ENCODE measurements around the gene CDKN2B-AS1.

CDKN2B-AS1 gene

DNA sequence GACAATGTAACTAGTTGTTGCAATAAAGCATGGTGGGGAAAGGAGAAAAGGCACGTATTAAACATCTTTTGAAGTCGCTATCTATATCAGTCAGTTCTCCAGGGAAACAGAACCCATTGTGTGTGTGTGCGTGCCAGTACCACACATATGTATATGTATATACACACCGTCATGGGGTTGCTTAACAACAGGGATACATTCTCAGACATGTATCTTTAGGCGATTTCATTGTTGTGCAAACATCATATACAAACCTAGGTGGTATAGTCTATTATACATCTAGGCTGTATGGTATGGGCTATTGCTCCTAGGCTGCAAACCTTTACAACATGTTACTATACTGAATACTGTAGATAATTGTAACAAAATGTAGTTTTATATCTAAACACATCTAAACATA, 2.3 kb downstream of the CDKN2B-AS1 start:
- DNase-seq (ENCODE audit: low read depth in 2 of 2): no peak
- no peak overlapping the region for H3K4me3 ChIP-seq (replicated peaks in 1 of 2; ENCODE audit: low read depth in 2 of 2, low read length in 2 of 2)
- TF ChIP-seq, protein P1, sequence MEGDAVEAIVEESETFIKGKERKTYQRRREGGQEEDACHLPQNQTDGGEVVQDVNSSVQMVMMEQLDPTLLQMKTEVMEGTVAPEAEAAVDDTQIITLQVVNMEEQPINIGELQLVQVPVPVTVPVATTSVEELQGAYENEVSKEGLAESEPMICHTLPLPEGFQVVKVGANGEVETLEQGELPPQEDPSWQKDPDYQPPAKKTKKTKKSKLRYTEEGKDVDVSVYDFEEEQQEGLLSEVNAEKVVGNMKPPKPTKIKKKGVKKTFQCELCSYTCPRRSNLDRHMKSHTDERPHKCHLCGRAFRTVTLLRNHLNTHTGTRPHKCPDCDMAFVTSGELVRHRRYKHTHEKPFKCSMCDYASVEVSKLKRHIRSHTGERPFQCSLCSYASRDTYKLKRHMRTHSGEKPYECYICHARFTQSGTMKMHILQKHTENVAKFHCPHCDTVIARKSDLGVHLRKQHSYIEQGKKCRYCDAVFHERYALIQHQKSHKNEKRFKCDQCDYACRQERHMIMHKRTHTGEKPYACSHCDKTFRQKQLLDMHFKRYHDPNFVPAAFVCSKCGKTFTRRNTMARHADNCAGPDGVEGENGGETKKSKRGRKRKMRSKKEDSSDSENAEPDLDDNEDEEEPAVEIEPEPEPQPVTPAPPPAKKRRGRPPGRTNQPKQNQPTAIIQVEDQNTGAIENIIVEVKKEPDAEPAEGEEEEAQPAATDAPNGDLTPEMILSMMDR (IDR thresholded peaks at IDR 0.05; ENCODE audit: low read depth, low read length): no peak

DNA sequence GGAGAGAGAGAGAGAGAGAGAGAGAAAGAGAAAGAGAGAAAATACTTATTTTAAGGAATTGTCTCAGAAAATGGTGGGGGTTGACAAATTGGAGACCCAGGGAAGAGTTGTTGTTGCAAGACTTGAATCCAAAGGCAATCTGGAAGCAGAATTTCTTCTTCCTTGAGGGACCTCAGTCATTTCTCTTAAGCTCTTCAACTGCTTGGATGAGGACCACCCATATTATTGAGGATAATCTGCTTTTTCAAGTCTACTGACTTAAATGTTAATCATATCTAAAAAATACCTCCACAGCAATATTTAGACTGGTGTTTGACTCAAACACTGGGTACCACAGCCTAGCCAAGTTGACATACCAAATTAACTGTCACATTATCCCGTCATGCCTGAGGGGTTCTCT, 2.9 kb downstream of the CDKN2B-AS1 start:
- TF ChIP-seq, protein P1 (IDR thresholded peaks at IDR 0.05; ENCODE audit: low read depth, low read length): no peak
- H3K4me3 ChIP-seq (replicated peaks in 1 of 2; ENCODE audit: low read depth in 2 of 2, low read length in 2 of 2): no peak overlapping the region
- DNase-seq (ENCODE audit: low read depth in 2 of 2): no peak

DNA sequence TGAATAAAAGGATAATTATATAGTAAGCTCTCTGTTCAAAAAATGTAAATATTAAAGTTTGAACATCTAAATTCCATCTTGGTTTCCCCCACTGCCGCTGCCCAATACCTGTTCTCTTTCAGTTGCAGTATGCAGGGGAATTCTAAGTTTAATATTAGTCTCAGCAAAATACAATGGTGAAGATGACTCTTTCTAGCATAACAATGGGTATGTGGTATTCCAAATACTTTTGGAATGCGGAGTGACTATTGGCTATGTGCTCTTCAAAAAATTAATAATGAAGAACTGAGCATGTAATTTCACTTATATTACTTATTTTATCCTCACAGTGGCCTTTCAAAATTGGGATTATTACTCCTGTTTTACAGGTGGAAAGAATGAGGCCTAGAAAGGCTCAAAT, 3.4 kb downstream of the CDKN2B-AS1 start:
- TF ChIP-seq, protein P1 (IDR thresholded peaks at IDR 0.05; ENCODE audit: low read depth, low read length): no peak
- no peak overlapping the region for H3K4me3 ChIP-seq (replicated peaks in 1 of 2; ENCODE audit: low read depth in 2 of 2, low read length in 2 of 2)
- DNase-seq (ENCODE audit: low read depth in 2 of 2): peak in 1 of 2 donors; percentile 61

DNA sequence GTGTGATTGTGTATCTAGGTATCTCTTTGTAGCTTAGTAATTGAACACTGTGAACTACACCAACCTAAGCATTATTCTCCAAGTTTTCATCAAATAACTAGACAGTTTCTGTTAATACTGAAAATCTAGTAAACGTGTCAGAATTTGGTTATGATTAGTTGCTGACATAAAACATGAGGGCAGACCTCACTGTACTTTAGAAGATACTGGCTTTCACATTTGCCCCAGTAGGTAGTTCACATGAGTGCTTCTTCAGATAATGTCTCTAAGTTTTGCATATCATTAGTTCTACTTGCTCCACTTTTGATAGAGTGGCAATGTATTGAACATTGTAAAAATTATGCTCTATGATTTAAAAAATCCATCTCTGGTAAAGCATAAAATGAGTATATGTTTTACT, 7.4 kb downstream of the CDKN2B-AS1 start:
- H3K4me3 ChIP-seq (replicated peaks in 1 of 2; ENCODE audit: low read depth in 2 of 2, low read length in 2 of 2): no peak overlapping the region
- DNase-seq (ENCODE audit: low read depth in 2 of 2): no peak
- TF ChIP-seq, protein P1 (IDR thresholded peaks at IDR 0.05; ENCODE audit: low read depth, low read length): no peak

DNA sequence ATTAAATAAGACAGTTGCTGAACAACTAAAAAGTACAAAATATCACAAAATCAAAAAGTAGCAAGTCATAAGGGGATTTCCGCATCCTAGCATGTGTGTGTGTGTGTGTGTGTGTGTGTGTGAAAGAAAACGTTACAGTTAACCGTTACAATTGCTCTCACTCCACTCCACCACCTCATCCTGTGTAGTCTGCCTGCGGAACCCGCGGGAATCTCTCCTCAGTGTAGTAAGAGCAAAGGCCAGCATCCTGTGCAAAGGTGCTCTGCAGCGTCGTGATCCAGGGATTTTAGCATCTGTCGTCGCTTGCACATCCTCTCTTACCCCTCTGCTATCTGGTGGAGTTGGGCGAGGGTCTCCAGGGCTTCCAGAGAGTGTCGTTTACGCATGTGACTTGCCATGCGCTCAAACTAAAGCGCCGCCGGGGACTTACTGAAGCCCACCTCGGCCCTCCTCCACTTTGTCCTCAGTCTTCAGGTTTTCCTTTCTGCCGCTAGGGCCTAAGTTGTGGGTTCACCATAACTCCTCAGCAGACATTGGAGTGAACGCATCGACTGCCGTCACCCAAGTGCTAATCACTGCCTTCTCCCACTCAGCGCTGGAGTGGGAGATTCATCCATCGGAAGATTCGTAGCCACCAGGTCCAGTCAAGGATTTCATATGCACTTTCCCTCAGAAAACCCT, 10.6 kb downstream of the CDKN2B-AS1 start:
- H3K4me3 ChIP-seq (replicated peaks in 1 of 2; ENCODE audit: low read depth in 2 of 2, low read length in 2 of 2): peak overlapping the region in 1 of 2 donors; percentile 3
- TF ChIP-seq, protein P1 (IDR thresholded peaks at IDR 0.05; ENCODE audit: low read depth, low read length): no peak
- no peak for DNase-seq (ENCODE audit: low read depth in 2 of 2)

DNA sequence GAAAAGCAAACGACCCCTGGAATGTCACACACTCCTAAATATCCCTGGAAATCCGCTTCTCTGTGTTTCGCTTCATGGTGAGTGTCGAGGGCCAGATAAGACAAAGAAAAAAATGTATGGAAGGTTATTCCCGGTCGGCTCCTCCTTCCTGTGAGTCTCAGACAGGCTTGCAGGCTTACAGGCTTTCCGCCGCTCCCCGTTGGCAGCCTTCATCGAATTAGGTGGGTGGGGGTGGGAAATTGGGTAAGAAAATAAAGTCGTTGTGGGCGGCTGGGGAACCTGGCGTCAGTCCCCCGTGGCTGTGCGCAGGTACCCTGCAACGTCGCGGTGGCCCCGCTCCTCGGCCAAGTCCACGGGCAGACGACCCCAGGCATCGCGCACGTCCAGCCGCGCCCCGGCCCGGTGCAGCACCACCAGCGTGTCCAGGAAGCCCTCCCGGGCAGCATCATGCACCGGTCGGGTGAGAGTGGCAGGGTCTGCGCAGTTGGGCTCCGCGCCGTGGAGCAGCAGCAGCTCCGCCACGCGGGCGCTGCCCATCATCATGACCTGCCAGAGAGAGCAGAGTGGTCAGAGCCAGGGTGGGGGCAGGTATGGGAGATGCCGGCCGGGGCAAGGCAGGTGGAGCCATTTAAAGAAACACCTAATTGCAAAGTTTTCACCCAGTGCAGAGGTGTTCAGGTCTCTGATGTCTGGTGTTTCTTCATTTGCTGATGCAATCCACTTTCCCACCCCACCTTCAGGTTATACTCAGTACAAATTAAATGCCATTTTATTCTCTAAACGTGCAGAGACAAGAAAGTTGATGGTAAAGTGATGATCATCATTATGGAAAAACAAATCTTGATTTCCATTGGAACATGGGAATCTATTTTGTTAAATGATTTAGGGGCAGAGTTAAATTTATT, 11.4 kb downstream of the CDKN2B-AS1 start:
- H3K4me3 ChIP-seq (replicated peaks in 1 of 2; ENCODE audit: low read depth in 2 of 2, low read length in 2 of 2): peak overlapping the region; percentile 24
- DNase-seq (ENCODE audit: low read depth in 2 of 2): no peak

More for the DNA sequence above, 11.4 kb downstream of the CDKN2B-AS1 start:
- TF ChIP-seq, protein P1 (IDR thresholded peaks at IDR 0.05; ENCODE audit: low read depth, low read length): no peak

Data from cardiac fibroblast (primary cell).